A549 (cell line): ENCODE data around the gene UBE2E1. TPM values are rescaled to one million over a fixed set of nuclear protein-coding genes. Genes with fewer than 3 reads are reported as not detected.
"Not testable (repeated sequence)": the region's sequence is repeated elsewhere in the genome, so short reads cannot be mapped to it uniquely, and the experiment has no call there.

Experiments
- ATAC-seq, 2 experiments: fragments of 200-7000 bp in 1 of 2; fragments of >200 bp in 1 of 2; cut with Nextera tagmentation in 1 of 2; cut with Tn5 transposase in 1 of 2; 3 replicates each; pipeline versions ENCODE4 v1.8.0 to v1.9.1; 2018 to 2020; ENCODE audit warnings: mild to moderate bottlenecking in 1 of 2, moderate library complexity in 1 of 2
- CTCF ChIA-PET: fragments of 300-600 bp; sonication (Branson Sonifier 250); formaldehyde crosslinking; extraction: SDS; loops from one replicate; lab custom pipeline; 2021; ENCODE audit warnings: antibody characterized with exemption, inconsistent platforms; lab: Yijun Ruan, JAX
- POLR2A ChIA-PET: fragments of 350-600 bp; formaldehyde crosslinking; extraction: SDS; loops from one replicate; lab custom pipeline; 2021; ENCODE audit warnings: antibody characterized with exemption, inconsistent platforms; lab: Yijun Ruan, JAX
- DNase-seq, 2 experiments: peaks; one replicate each; pipeline versions ENCODE4 v3.0.0 to v3.0.0-alpha.2; 2011 to 2016; ENCODE audit warnings: low read depth in 1 of 2, low spot score in 1 of 2
- FAIRE-seq: peaks from 2 replicates; lab custom pipeline; 2011; peaks lifted over from hg19 to GRCh38; lab: Jason Lieb, UNC
- H3K27ac ChIP-seq, 2 experiments: fragments of >200 bp; sonication (Bioruptor Twin); formaldehyde crosslinking; 3 replicates each; pipeline ENCODE4 v1.5.1; 2016 to 2017
- H3K4me1 ChIP-seq: fragments of >200 bp; sonication (Bioruptor Twin); formaldehyde crosslinking; 3 replicates; pipeline ENCODE4 v1.6.1; 2016
- H3K4me2 ChIP-seq: fragments of >200 bp; sonication (Bioruptor Twin); formaldehyde crosslinking; 3 replicates; pipeline ENCODE4 v1.6.1; 2016
- H3K4me3 ChIP-seq: fragments of >200 bp; sonication (Bioruptor Twin); formaldehyde crosslinking; 3 replicates; pipeline ENCODE4 v1.5.1; 2016
- H3K9me3 ChIP-seq: fragments of >200 bp; sonication (Bioruptor Twin); formaldehyde crosslinking; 3 replicates; pipeline ENCODE4 v1.6.1; 2016
- CBX2 ChIP-seq: fragments of 200-600 bp; sonication (generic); IDR thresholded peaks from 2 replicates; pipeline ENCODE4 v1.6.1; 2016; ENCODE audit warnings: low read depth, mild to moderate bottlenecking, borderline replicate concordance
- CBX8 ChIP-seq: fragments of 200-600 bp; sonication (generic); IDR thresholded peaks from 2 replicates; pipeline ENCODE4 v1.6.1; 2016
- CEBPB ChIP-seq, 2 experiments: fragments of >200 bp in 1 of 2; sonication (Bioruptor Twin) in 1 of 2; formaldehyde crosslinking in 1 of 2; IDR thresholded peaks; 2 replicates each; pipeline ENCODE4 v1.6.1; 2012 to 2016
- CHD2 ChIP-seq: fragments of 150-350 bp; IDR thresholded peaks from 2 replicates; pipeline ENCODE4 v1.6.1; 2014; ENCODE audit warnings: low read length; ENCODE audit not compliant: partially characterized antibody
- CHD4 ChIP-seq: fragments of 200-600 bp; sonication (generic); IDR thresholded peaks from 2 replicates; pipeline ENCODE4 v1.6.1; 2016; ENCODE audit warnings: antibody characterized with exemption, mild to moderate bottlenecking, borderline replicate concordance
- EP300 ChIP-seq, 2 experiments: fragments of >200 bp; sonication (Bioruptor Twin); formaldehyde crosslinking; IDR thresholded peaks; 2 replicates in 1 of 2; 3 replicates in 1 of 2; pipeline ENCODE4 v1.6.1; 2016 to 2017
- ESRRA ChIP-seq: fragments of 150-350 bp; IDR thresholded peaks from 2 replicates; pipeline ENCODE4 v1.6.1; 2014; ENCODE audit warnings: mild to moderate bottlenecking, low read length, borderline replicate concordance
- GATA3 ChIP-seq: IDR thresholded peaks from 2 replicates; pipeline ENCODE4 v1.6.1; 2012; ENCODE audit warnings: borderline replicate concordance
- HDAC2 ChIP-seq: fragments of 200-600 bp; sonication (generic); IDR thresholded peaks from 2 replicates; pipeline ENCODE4 v1.6.1; 2016
- HOXA7 ChIP-seq: fragments of 250-450 bp; sonication (Bioruptor Pico); IDR thresholded peaks from 2 replicates; pipeline ENCODE4 v1.5.0; 2020; ENCODE audit warnings: mild to moderate bottlenecking, moderate library complexity
- HOXB5 ChIP-seq: fragments of 250-450 bp; sonication (Bioruptor Pico); IDR thresholded peaks from 2 replicates; pipeline ENCODE4 v1.5.0; 2020; ENCODE audit warnings: mild to moderate bottlenecking, moderate library complexity
- MAFK ChIP-seq: fragments of 450-650 bp; IDR thresholded peaks from 2 replicates; pipeline ENCODE4 v1.6.1; 2014; ENCODE audit not compliant: partially characterized antibody
- MAX ChIP-seq: IDR thresholded peaks from 2 replicates; pipeline ENCODE4 v1.6.1; 2012
- MAZ ChIP-seq: fragments of 150-350 bp; IDR thresholded peaks from 2 replicates; pipeline ENCODE4 v1.6.1; 2014; ENCODE audit warnings: antibody characterized with exemption, low read depth, low read length, borderline replicate concordance
- NPAS2 ChIP-seq: fragments of 250-450 bp; sonication (Bioruptor Pico); IDR thresholded peaks from 2 replicates; pipeline ENCODE4 v1.8.0; 2022; ENCODE audit warnings: mild to moderate bottlenecking, moderate library complexity, borderline replicate concordance
- POLR2A ChIP-seq: IDR thresholded peaks from 2 replicates; pipeline ENCODE4 v1.6.1; 2012; ENCODE audit warnings: mild to moderate bottlenecking, low read length
- RAD21 ChIP-seq, 2 experiments: fragments of >200 bp in 1 of 2; sonication (Bioruptor Twin) in 1 of 2; formaldehyde crosslinking in 1 of 2; IDR thresholded peaks in 1 of 2; conservative IDR thresholded peaks in 1 of 2; 2 replicates in 1 of 2; 3 replicates in 1 of 2; pipeline ENCODE4 v1.6.1; 2012 to 2018; ENCODE audit warnings: inconsistent platforms in 1 of 2
- SMC3 ChIP-seq: fragments of >200 bp; sonication (Bioruptor Twin); formaldehyde crosslinking; IDR thresholded peaks from 3 replicates; pipeline ENCODE4 v1.6.1; 2018; ENCODE audit warnings: inconsistent platforms
- TFCP2L1 ChIP-seq: fragments of 250-450 bp; sonication (Bioruptor Pico); IDR thresholded peaks from 2 replicates; pipeline ENCODE4 v1.5.0; 2021; ENCODE audit warnings: mild to moderate bottlenecking
- TP53 ChIP-seq: fragments of 250-450 bp; sonication (Bioruptor Pico); IDR thresholded peaks from 2 replicates; pipeline ENCODE4 v1.5.0; 2021; ENCODE audit warnings: mild to moderate bottlenecking, moderate library complexity
- USF2 ChIP-seq: fragments of 450-650 bp; IDR thresholded peaks from 2 replicates; pipeline ENCODE4 v1.6.1; 2014; ENCODE audit warnings: antibody characterized with exemption
- ZNF302 ChIP-seq: fragments of 250-450 bp; sonication (Bioruptor Pico); IDR thresholded peaks from 2 replicates; pipeline ENCODE4 v1.9.0; 2021; ENCODE audit warnings: inconsistent platforms, mild to moderate bottlenecking, moderate library complexity
- WGBS: methylation state at CpG from one replicate; pipeline ENCODE4 v1.1.6; 2017; ENCODE audit errors: missing lambda C conversion rate; 5-methylcytosine and 5-hydroxymethylcytosine counted together
- polyA plus RNA-seq, 4 experiments: library from polyadenylated mRNA; depleted of rRNA in 3 of 4; stranded (reverse); fragments of >200 nt; fragmentation: RNase III in 1 of 4; extraction: RNeasy Plus Mini Kit Qiagen cat#74134 plus additional on column Dnase treatment in 1 of 4; gene quantifications; 2 replicates in 3 of 4; 3 replicates in 1 of 4; pipeline ENCODE4 v1.2.3, GENCODE V29; 2011 to 2017

UBE2E1 gene
- polyA plus RNA-seq, 2 of the 4 experiments (the other 2 are of a cell fraction): 151 to 198 TPM

GRCh38 chr3:23900744-23901143, 95.0 kb downstream of the UBE2E1 start:
- DNase-seq (peak; percentile 32 to 35), ATAC-seq (peak; percentile 69 to 78), FAIRE-seq (no peak)
- ChIA-PET POLR2A (interaction anchor here (1.0 kb wide), 1 partner anchor 16 kb away, joined by 3 read pairs; the partner anchor contains the start of genes NKIRAS1 and RPL15), CTCF (interaction anchor here (4.6 kb wide), 1 partner anchor 11 kb away, joined by 26 read pairs; no protein-coding TSS in a partner anchor)
- no peak overlapping the region for H3K27ac ChIP-seq
- 76% methylated on average over 6 of the region's 6 CpGs for WGBS
- no peaks in the 10 kb centered on the region; the same call in 2 of the 3 replicates for H3K4me1 ChIP-seq
- no peaks in the 10 kb centered on the region; the same call in 2 of the 3 replicates for H3K9me3 ChIP-seq
- no peak overlapping the region for H3K4me2 ChIP-seq
- TF ChIP-seq HOXB5: no peak
- TF ChIP-seq CEBPB (IDR thresholded peaks at IDR 0.05): peak; percentile 69 to 92; a peak in 3 of 4 replicates
- TF ChIP-seq RAD21 (conservative IDR thresholded peaks at IDR 0.05 in 1 of 2, IDR thresholded peaks at IDR 0.05 in 1 of 2): peak in 1 of 2 experiments; percentile 7; a peak in 1 of 5 replicates
- TF ChIP-seq POLR2A: no peak
- H3K4me3 ChIP-seq: no peak overlapping the region

GRCh38 chr3:23904545-23904944, 98.8 kb downstream of the UBE2E1 start:
- POLR2A ChIA-PET: interaction anchor here (0.8 kb wide), 1 partner anchor 12 kb away, joined by 3 read pairs; the partner anchor contains the start of genes NKIRAS1 and RPL15
- DNase-seq (no peak), FAIRE-seq (no peak), ATAC-seq (no peak)
- no peak overlapping the region for H3K4me2 ChIP-seq
- CTCF ChIA-PET: interaction anchor here (1.0 kb wide), 1 partner anchor 16 kb away, joined by 3 read pairs; no protein-coding TSS in a partner anchor
- H3K9me3 ChIP-seq: no peaks in the 10 kb centered on the region
- TF ChIP-seq POLR2A (no peak), HDAC2 (no peak), MAFK (peak; percentile 25), TFCP2L1 (CRISPR knock-in tag) (no peak)
- no peaks in the 10 kb centered on the region; the same call in 2 of the 3 replicates for H3K4me1 ChIP-seq
- no peak overlapping the region for H3K27ac ChIP-seq
- no peak overlapping the region for H3K4me3 ChIP-seq

- H3K4me2 ChIP-seq: no peak overlapping the region
- no peaks in the 10 kb centered on the region for H3K9me3 ChIP-seq
- 0 out of 2 replicates have a peak, but pooled peaks have one; percentile 25 for TF ChIP-seq GATA3
- TF ChIP-seq MAZ: no peak
- TF ChIP-seq CBX2: no peak
- no peak for TF ChIP-seq EP300 (IDR thresholded peaks at IDR 0.05)
- TF ChIP-seq TP53 (CRISPR knock-in tag): no peak
- H3K4me3 ChIP-seq: no peak overlapping the region
- peaks cover 5% of the 10 kb centered on the region; the same call in 2 of the 3 replicates for H3K4me1 ChIP-seq
- DNase-seq (no peak), ATAC-seq (no peak), FAIRE-seq (no peak)
- WGBS: 79% methylated on average over 7 of the region's 7 CpGs
- CTCF ChIA-PET: no interaction called here
- no peak overlapping the region for H3K27ac ChIP-seq
- POLR2A ChIA-PET: interaction anchor here (0.7 kb wide), 1 partner anchor 7 kb away, joined by 4 read pairs; the partner anchor contains the start of genes NKIRAS1 and RPL15
These were observed 103.6 kb downstream of the UBE2E1 start for GRCh38 chr3:23909341-23909740.

GRCh38 chr3:23911397-23911796, 105.6 kb downstream of the UBE2E1 start:
- POLR2A ChIA-PET: no interaction called here
- H3K4me1 ChIP-seq: peaks cover 22% of the 10 kb centered on the region; the same call in 2 of the 3 replicates
- no peak overlapping the region for H3K27ac ChIP-seq
- TF ChIP-seq MAFK (peak; percentile 49), NPAS2 (CRISPR knock-in tag) (no peak)
- TF ChIP-seq, all 56 proteins: peak for 1
- 88% methylated on average over 2 of the region's 2 CpGs for WGBS
- ATAC-seq: no peak
- H3K9me3 ChIP-seq: no peaks in the 10 kb centered on the region
- CTCF ChIA-PET: no interaction called here
- no peak for DNase-seq
- H3K4me2 ChIP-seq: no peak overlapping the region
- no peak overlapping the region for H3K4me3 ChIP-seq
- FAIRE-seq: no peak

- CTCF ChIA-PET: not testable (repeated sequence)
These were observed 106.6 kb downstream of the UBE2E1 start for GRCh38 chr3:23912335-23912734.

GRCh38 chr3:23913182-23913581, 107.4 kb downstream of the UBE2E1 start:
- H3K9me3 ChIP-seq: no peaks in the 10 kb centered on the region
- FAIRE-seq (no peak), DNase-seq (no peak), ATAC-seq (no peak)
- H3K4me1 ChIP-seq: peaks cover 22% of the 10 kb centered on the region; the same call in 2 of the 3 replicates
- H3K27ac ChIP-seq: no peak overlapping the region
- 93% methylated on average over 1 of the region's 1 CpG for WGBS
- ChIA-PET CTCF (no interaction called here), POLR2A (no interaction called here)
- H3K4me3 ChIP-seq: no peak overlapping the region
- no peak overlapping the region for H3K4me2 ChIP-seq
- TF ChIP-seq HOXA7 (CRISPR knock-in tag) (no peak), CBX2 (no peak), MAZ (no peak), ESRRA (no peak), MAX (no peak), SMC3 (no peak), TP53 (CRISPR knock-in tag) (no peak), CBX8 (no peak), CHD2 (no peak), ZNF302 (CRISPR knock-in tag) (no peak), USF2 (no peak), CHD4 (no peak)

More at GRCh38 chr3:23912335-23912734, 106.6 kb downstream of the UBE2E1 start:
- FAIRE-seq, DNase-seq, H3K4me2 ChIP-seq, ATAC-seq, H3K9me3 ChIP-seq, POLR2A ChIA-PET, H3K27ac ChIP-seq, H3K4me3 ChIP-seq: not testable (repeated sequence)
- H3K4me1 ChIP-seq: peaks cover 22% of the 10 kb centered on the region; the same call in 2 of the 3 replicates
- whole genome bisulfite sequencing: 89% methylated on average over 3 of the region's 3 CpGs
